Urinary bladder (tissue), 4 donors: Measurements from ENCODE around the gene VPS26C. TPM values are rescaled to one million over a fixed set of nuclear protein-coding genes. Genes with fewer than 3 reads are reported as not detected.
A peak's percentile ranks its signal among the peaks of the same experiment; 100 is the strongest.
"Not testable (repeated sequence)": the region's sequence is repeated elsewhere in the genome, so short reads cannot be mapped to it uniquely, and the experiment has no call there.

Source experiments
- DNase-seq: peaks from one replicate; pipeline ENCODE4 v3.0.0-alpha.2; 2015; ENCODE audit errors: extremely low spot score
- H3K27ac ChIP-seq: one replicate; pipeline ENCODE4 v1.5.1; 2013; ENCODE audit warnings: low read depth, mild to moderate bottlenecking, moderate library complexity
- H3K36me3 ChIP-seq: one replicate; pipeline ENCODE4 v1.6.1; 2013; ENCODE audit warnings: mild to moderate bottlenecking, moderate library complexity; ENCODE audit not compliant: insufficient read depth
- H3K4me1 ChIP-seq: one replicate; pipeline ENCODE4 v1.6.1; 2013; ENCODE audit warnings: mild to moderate bottlenecking, moderate library complexity; ENCODE audit not compliant: insufficient read depth
- H3K4me3 ChIP-seq: one replicate; pipeline ENCODE4 v1.5.1; 2013; ENCODE audit warnings: low read depth, low read length
- WGBS: extraction: QIAGEN DNeasy Blood & Tissue Kit; methylation state at CpG from one replicate; pipeline ENCODE4 v1.1.7; 2013; 5-methylcytosine and 5-hydroxymethylcytosine counted together
- polyA plus RNA-seq: library from polyadenylated mRNA; stranded (reverse); fragments of 200-250 nt; gene quantifications from one replicate; pipeline ENCODE4 v1.2.3, GENCODE V29; 2013
- total RNA-seq: library from RNA; depleted of rRNA; stranded (reverse); fragments of >200 nt; gene quantifications from one replicate; pipeline ENCODE4 v1.2.3, GENCODE V29; 2014
- donor health status: healthy with polysubstance abuse.
- donor health status: healthy.

The VPS26C gene
- total and polyA plus RNA-seq, 2 donors: 37.2 to 47.3 TPM

DNA sequence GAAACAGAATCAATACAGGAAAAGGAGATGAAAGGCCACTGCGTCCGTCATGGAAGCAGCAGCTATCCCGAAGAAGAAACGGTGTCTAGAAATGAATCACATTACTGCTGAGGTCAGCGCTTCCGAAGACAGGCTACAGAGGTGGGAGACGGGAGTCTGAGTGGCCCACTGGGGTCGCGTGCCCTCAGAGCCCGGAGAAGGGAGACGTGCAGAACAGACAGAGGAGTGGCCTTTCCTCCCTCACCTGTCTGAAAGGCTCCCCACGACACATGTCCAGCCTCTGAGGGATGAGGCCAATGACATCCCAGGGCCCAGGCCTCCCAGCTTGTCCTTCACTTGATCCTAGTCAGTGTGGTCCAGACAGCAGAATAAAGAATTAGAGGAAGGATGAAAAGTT is 35.9 kb downstream of the VPS26C start:
- WGBS: 92% methylated on average over 12 of the region's 12 CpGs
- DNase-seq: no peak
- H3K27ac ChIP-seq: no peak overlapping the region
- no peak overlapping the region for H3K4me3 ChIP-seq
- H3K36me3 ChIP-seq: peaks cover 4% of the 10 kb centered on the region
- H3K4me1 ChIP-seq: no peaks in the 10 kb centered on the region

DNA sequence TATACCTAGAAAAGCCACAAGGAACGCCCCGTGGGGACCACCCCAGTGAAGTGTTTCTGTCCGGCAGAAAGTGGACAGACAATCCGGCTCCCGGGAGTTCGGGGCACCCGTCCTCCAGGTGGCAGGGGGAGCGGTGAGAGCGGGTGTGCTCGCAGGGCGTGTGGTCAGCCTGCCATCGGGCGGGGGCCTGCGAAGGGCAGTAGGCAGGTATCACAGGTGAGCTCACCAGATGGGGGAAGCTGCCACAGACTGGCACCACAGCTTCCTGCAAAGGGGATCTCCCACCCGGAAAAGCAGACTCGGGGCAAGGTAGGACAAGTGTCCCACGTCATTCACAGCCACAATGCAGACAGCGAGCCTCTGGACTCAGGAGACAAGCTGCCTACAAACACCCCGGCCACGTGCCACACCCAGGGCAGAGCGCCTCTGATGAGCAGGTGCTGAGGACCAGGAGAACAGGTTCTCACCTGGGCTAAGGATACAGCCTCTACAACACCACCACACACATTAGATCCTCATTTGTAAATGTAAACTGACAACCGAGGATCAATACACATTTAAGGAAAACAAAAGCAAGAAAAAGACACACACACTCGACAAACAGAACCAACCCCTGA is 36.4 kb downstream of the VPS26C start:
- 91% methylated on average over 23 of the region's 23 CpGs for WGBS
- Histone ChIP-seq H3K4me1 (no peaks in the 10 kb centered on the region), H3K36me3 (peaks cover 4% of the 10 kb centered on the region), H3K4me3 (no peak overlapping the region), H3K27ac (no peak overlapping the region)
- no peak for DNase-seq

DNA sequence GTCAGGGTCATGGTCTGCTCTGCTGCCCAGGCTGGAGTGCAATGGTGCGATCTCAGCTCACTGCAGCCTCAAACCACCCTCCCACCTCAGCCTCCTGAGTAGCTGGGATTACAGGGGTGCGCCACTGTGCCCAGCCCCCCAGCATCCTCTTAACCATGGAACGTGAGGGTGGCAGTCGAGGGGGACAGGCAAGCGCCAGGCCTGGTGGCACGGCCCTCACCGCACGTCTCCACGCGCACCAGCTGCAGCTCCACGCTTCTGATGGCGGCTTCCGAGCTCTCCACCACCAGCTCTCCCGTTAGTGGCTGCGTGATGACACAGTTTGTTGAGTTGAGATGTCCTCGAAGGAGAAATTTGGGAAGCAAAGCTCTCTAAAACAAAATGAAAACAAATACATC is 39.1 kb downstream of the VPS26C start:
- Histone ChIP-seq H3K36me3 (peaks cover 5% of the 10 kb centered on the region), H3K4me3 (no peak overlapping the region), H3K27ac (no peak overlapping the region), H3K4me1 (no peaks in the 10 kb centered on the region)
- 97% methylated on average over 16 of the region's 16 CpGs for WGBS
- DNase-seq: no peak

DNA sequence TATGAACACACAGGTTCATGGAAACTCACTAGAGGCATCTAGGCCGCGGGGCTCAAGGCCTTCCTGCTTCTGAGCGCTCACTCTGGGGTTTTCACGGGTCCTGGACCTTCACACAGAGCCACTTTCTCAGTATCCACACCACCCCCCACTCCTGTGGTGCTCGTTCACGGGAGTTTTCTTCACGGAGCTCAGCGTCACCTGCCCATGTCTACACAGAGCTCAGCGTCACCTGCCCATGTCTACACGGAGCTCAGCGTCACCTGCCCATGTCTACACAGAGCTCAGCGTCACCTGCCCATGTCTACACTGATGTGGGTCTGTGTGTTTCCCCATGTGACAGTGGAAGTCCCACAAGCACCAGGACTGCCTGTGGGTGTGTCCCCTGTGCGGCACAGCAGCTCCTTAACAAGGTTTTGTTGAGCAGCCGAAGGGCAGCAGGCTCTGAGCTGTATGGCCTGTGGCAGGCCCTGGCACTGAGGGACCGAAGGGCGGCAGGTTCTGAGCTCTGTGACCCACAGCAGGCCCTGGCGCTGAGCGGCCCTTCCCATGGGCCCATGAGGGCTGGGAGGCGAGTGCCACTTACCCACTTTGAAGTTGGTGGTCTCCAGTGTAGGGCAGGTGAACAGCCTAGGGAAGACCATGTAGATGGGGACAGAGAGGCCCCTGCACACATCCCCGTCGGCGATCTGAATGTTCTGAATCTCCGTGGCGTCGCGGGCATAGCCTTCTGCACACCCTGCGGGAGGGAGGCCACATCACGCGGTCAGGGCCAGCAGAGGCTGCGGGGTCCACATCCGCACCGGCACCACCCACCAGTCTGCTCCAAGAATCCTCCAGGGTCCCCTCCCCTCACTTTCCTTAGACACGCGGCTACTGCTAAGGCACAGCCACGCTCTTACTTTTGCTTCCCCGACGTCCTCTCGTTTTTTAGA is 39.8 kb downstream of the VPS26C start:
- Histone ChIP-seq H3K27ac (no peak overlapping the region), H3K4me3 (no peak overlapping the region), H3K36me3 (peaks cover 2% of the 10 kb centered on the region), H3K4me1 (no peaks in the 10 kb centered on the region)
- WGBS: 97% methylated on average over 38 of the region's 38 CpGs
- DNase-seq: no peak

DNA sequence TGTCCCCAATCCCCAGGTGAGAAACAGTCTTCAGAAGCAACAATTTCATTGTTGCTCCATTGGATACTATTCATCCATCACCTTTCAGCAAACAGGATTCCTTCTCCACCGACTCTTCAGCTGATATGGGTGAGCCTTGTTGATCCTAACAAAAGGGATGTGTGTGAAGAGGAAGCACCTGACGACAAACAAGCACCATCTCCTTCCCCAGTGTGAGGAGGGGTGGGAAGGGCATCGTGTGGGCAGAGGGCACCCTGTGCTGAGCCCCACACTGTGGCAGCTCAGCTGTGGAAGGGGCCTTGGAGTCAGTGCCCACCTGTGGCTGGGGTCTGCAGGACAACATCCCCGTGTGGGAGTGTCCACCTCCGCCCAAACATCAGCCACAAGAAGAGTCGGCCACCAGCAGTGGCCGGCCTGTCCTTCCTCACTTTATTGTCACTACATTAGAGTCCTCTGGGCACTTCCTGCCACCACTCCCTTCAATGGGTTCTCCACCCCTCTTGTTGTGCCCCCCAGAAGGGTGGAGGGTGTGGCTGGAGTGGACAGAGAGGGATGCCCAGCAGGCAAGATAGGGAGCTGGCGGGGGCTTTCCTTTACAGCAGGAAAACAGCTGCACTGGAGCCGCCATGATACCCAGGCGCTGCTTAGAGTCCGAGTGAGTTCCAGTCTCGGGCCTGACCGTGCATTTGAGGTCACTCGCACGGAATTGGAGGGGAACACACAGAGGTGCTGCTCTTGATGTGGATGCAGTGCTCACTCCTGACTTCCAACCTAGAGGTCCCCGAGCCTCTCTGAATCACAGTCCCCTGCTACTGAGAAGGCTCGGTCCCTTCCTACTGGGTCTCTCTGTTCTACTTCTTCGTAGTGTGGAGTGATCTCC is 40.9 kb downstream of the VPS26C start:
- DNase-seq: no peak
- H3K27ac ChIP-seq: no peak overlapping the region
- H3K4me1 ChIP-seq: no peaks in the 10 kb centered on the region
- WGBS: 93% methylated on average over 18 of the region's 18 CpGs
- peaks cover 2% of the 10 kb centered on the region for H3K36me3 ChIP-seq
- H3K4me3 ChIP-seq: no peak overlapping the region

DNA sequence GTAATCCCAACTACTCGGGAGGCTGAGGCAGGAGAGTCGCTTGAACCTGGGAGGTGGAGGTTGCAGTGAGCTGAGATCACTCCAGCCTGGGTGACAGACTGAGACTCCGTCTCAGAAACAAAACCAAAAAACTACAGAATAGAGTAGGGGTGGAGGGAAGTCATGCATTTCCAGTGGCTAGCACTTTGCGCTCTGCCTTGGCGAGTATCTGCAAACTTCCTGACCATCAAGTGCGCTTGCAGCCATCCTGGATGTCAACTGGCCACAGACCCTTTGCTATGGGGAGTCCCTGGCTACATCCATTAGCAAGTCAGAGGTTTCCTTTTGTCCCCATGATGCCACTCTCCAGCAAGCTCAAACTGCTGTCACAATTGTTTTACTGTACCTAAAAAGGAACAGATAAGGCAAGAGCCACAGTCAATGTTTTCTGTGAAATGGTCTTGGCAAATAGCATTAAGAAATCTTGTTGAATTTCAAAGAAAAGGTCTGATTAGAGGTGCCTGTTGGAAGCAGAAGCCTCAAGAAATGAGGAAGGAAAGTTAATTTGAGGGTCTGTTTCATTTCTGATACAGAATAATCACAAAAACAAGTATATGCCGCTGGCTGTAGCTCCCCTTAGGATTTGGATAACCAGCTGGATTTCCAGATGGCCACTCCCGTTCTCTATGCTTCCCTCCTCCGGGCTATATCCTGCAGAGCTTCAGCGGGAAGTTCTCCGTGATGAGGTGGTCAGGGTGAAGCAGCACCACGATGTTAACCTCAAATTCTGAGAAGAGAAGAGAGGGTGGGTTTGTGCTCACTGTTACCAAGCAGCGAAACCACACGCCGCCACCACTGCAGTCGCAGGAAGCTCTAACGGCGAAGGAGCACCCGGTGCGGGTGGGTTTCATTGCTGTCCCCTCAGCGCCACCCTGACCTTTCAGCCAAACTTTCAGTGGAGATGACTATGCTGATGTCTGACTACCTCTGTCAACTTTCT is 42.0 kb downstream of the VPS26C start:
- no peak for DNase-seq
- Histone ChIP-seq H3K36me3 (peaks cover 2% of the 10 kb centered on the region), H3K4me1 (no peaks in the 10 kb centered on the region), H3K27ac (no peak overlapping the region), H3K4me3 (no peak overlapping the region)
- 90% methylated on average over 21 of the region's 21 CpGs for WGBS

DNA sequence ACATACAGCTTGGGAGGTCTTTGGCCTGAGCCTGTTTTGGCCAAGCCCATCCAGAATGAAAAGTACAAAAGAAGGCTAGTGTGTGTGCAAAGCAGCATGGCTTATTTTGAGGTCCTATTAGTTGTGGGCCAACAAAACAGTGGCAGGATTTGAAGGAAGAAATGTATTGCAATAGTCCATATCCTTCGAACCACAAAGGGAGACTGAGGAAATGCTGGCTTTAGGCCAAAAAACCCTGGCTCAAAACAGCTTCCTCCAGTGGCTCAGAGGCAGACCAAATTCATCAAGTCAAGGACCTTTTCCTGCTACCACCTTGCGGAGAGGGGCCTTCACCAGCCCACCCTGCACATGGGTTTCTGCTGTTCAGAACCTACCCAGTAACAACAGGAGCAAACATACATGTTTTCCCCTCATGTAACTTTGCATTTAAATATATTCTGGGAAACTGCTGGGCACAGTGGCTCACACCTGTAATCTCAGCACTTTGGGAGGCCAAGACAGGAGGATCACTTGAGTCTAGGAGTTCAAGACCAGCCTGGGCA is 43.3 kb downstream of the VPS26C start:
- 92% methylated on average over 2 of the region's 2 CpGs for WGBS
- Histone ChIP-seq H3K27ac (no peak overlapping the region), H3K4me1 (no peaks in the 10 kb centered on the region), H3K36me3 (peaks cover 2% of the 10 kb centered on the region), H3K4me3 (no peak overlapping the region)
- no peak for DNase-seq

DNA sequence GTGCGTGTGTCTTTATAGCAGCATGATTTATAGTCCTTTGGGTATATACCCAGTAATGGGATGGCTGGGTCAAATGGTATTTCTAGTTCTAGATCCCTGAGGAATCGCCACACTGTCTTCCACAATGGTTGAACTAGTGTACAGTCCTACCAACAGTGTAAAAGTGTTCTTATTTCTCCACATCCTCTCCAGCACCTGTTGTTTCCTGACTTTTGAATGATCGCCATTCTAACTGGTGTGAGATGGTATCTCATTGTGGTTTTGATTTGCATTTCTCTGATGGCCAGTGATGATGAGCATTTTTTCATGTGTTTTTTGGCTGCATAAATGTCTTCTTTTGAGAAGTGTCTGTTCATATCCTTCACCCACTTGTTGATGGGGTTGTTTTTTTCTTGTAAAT is 44.9 kb downstream of the VPS26C start:
- H3K4me3 ChIP-seq, DNase-seq, H3K36me3 ChIP-seq, H3K27ac ChIP-seq, H3K4me1 ChIP-seq: not testable (repeated sequence)
- WGBS: 94% methylated on average over 3 of the region's 3 CpGs

DNA sequence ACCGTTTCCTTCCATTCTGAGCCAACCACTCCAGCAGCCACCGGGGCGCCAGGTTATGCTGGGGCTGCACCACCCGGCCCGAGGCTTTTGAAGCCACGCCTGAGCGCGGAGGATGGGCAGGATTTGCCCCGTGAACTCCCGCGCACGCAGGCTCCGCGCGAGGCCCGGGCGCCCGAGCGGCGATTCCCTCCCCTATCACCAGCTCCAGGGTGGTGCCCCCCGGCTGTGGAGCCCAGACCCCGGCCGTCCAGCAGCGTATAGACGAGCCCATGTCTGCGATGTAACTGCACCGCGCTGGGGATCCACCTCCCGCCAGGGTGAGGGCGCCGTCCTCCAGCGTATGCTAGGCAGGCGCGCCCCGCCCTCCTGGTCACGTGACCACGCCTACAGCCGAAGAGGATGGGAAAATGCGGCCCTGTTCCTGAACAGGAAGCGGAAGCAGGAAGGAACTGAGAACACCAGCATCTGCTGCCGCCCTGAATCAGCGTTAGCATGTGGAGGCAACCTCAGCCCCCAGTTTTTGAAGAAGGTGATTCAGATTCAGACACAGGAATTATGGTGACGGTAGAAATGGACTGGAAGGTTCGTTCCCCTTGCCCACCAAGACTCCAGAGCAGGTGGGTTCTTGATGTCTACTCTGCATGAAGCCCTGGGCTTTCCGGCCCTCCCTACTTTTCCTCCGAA is 46.0 kb downstream of the VPS26C start:
- Histone ChIP-seq H3K27ac (no peak overlapping the region), H3K4me3 (peak overlapping the region; percentile 55), H3K4me1 (no peaks in the 10 kb centered on the region), H3K36me3 (peaks cover 2% of the 10 kb centered on the region)
- peak; percentile 76 for DNase-seq
- WGBS: 6% methylated on average over 46 of the region's 46 CpGs

DNA sequence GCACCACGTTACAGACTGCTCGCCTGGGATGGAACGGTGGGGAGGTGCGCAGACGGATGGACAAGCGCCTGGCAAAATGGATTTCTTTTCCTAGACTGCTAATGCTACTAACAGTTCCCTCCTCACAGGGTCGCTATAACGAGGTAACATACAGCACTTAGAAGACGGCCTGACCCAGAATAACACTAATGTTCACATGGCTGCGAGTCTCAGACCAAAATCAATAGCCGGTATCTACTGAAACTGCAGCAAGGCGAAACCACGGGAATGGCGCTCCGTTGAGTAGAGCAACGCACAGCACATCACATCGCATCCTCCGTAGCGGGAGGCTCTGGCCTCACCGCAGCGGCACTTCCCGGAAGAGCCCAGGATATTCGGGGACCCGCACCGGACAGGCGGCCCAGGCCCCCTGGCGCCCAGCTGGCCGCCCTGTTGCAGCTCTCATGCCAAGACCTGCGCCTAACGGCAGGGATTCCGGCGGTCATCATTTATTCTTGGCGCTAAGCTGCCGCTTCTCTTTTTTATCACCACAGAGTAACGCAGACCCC is 46.6 kb downstream of the VPS26C start:
- DNase-seq: peak; percentile 13
- Histone ChIP-seq H3K27ac (no peak overlapping the region), H3K36me3 (peaks cover under 1% of the 10 kb centered on the region), H3K4me1 (no peaks in the 10 kb centered on the region), H3K4me3 (peak overlapping the region; percentile 55)
- WGBS: 3% methylated on average over 35 of the region's 35 CpGs

DNA sequence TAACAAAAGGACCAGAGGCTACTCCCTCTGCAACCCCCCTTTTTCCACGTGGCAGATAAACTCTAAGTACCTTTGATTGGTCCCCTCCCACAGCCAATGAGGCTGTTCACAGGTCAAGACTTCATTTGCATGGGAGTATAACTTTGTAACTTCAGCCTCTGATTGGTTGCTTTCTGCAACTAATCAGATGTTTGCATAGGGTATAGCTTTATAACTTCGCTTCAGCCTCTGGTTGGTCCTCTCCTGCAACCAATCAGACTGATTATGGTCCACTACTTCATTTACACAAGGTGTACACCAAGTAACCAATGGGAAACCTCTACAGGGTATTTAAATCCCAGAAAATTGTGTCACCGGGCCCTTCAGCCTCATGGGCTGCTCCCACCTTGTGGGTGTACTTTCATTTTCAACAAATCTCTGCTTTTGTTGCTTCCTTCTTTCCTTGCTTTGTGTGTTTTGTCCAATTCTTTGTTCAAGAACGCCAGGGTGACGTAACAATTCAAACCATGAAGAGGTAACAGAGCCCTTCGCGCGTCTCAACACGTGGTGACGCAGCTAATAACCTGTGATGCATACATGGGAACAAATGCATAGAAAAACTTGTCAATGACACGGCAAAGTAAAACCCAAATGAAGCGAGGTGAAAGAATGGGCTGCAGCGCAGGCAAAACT is 47.2 kb downstream of the VPS26C start:
- Histone ChIP-seq H3K27ac (no peak overlapping the region), H3K4me3 (peak overlapping the region; percentile 55), H3K36me3 (no peaks in the 10 kb centered on the region), H3K4me1 (no peaks in the 10 kb centered on the region)
- DNase-seq: no peak
- WGBS: 45% methylated on average over 13 of the region's 13 CpGs
